GM19397 (cell line): Measurements from ENCODE around the gene ADAT3.

Experiments
- ATAC-seq: cut with Tn5 transposase; IDR thresholded peaks from one replicate; pipeline ENCODE4 v1.9.1; 2021; ENCODE audit warnings: mild to moderate bottlenecking, moderate library complexity; ENCODE audit not compliant: unreplicated experiment

ADAT3 gene

GRCh38 chr19:1905110-1905862 is at the start of gene ADAT3, which contains the start of gene SCAMP4:
Gene ADAT3, plus strand, starts transcription at chr19:1905399. Its CDS starts 6,649 bp downstream, at chr19:1912048.
Gene SCAMP4, plus strand, starts transcription at chr19:1905399. Its CDS starts 9,621 bp downstream, at chr19:1915020.
- peak; percentile 78 for ATAC-seq

- no peak for ATAC-seq
Observed at GRCh38 chr19:1855828-1856255, 49.4 kb upstream of the ADAT3 start.

GRCh38 chr19:1856345-1856697 is 48.9 kb upstream of the ADAT3 start:
- ATAC-seq = no peak

GRCh38 chr19:1856698-1857603 is 48.2 kb upstream of the ADAT3 start:
- ATAC-seq = no peak

GRCh38 chr19:1857648-1858326 is 47.4 kb upstream of the ADAT3 start:
- ATAC-seq = no peak

GRCh38 chr19:1858412-1859081 is 46.7 kb upstream of the ADAT3 start:
- ATAC-seq = no peak

GRCh38 chr19:1859331-1859781 is 45.8 kb upstream of the ADAT3 start:
- no peak for ATAC-seq

- ATAC-seq = no peak
Observed at GRCh38 chr19:1860042-1860775, 45.0 kb upstream of the ADAT3 start.

- no peak for ATAC-seq
Observed at GRCh38 chr19:1860821-1861598, 44.2 kb upstream of the ADAT3 start.

- ATAC-seq = no peak
Observed at GRCh38 chr19:1861599-1862031, 43.6 kb upstream of the ADAT3 start.

GRCh38 chr19:1862068-1862423 is 43.2 kb upstream of the ADAT3 start:
- ATAC-seq = no peak

GRCh38 chr19:1862424-1863327 is 42.5 kb upstream of the ADAT3 start:
- ATAC-seq = peak; percentile 1

- ATAC-seq = no peak
Observed at GRCh38 chr19:1863328-1863637, 41.9 kb upstream of the ADAT3 start, which contains the start of gene KLF16. Gene KLF16, minus strand, starts transcription at chr19:1863579. Its CDS starts 82 bp downstream, at chr19:1863497.

- ATAC-seq = peak; percentile 59
Observed at GRCh38 chr19:1863638-1864479, 41.3 kb upstream of the ADAT3 start.

GRCh38 chr19:1864480-1865171 is 40.6 kb upstream of the ADAT3 start:
- ATAC-seq = peak; percentile 32

GRCh38 chr19:1865172-1866010 is 39.8 kb upstream of the ADAT3 start:
- ATAC-seq = no peak
